Endothelial cell of umbilical vein (primary cell): ENCODE results near the gene CEP89. TPM values are rescaled to one million over a fixed set of nuclear protein-coding genes. Genes with fewer than 3 reads are reported as not detected.

Experiments
- BruUV-seq: library from RNA; stranded (reverse); fragments of 400-500 nt; replicated peaks from 2 replicates; lab custom pipeline; 2021; lab: Mats Ljungman, UMichigan
- CTCF ChIA-PET: fragments of 300-600, 350-600 bp; sonication (Branson Sonifier 250); formaldehyde crosslinking; loops from one replicate; lab custom pipeline; 2021; ENCODE audit warnings: antibody characterized with exemption, inconsistent platforms; lab: Charles Lee
- POLR2A ChIA-PET: fragments of 300-600, 350-600 bp; sonication (Branson Sonifier 250); formaldehyde crosslinking; loops from one replicate; lab custom pipeline; 2021; ENCODE audit warnings: antibody characterized with exemption, inconsistent platforms; lab: Charles Lee
- DNase-seq: peaks from one replicate; pipeline ENCODE4 v3.0.0-alpha.2; 2011; ENCODE audit warnings: low read depth, low spot score
- FAIRE-seq: peaks from 2 replicates; lab custom pipeline; 2011; peaks lifted over from hg19 to GRCh38; lab: Jason Lieb, UNC
- H2AFZ ChIP-seq: 2 replicates; pipeline ENCODE4 v1.6.0; 2012; ENCODE audit warnings: low read depth, low read length, control low read depth, inconsistent platforms
- H3K27ac ChIP-seq: 2 replicates; pipeline ENCODE4 v1.5.1; 2011; ENCODE audit warnings: low read depth, mild to moderate bottlenecking, control low read depth, low read length, moderate library complexity; ENCODE audit not compliant: insufficient read depth
- H3K27me3 ChIP-seq, 2 experiments: 2 replicates each; pipeline versions ENCODE4 v1.6.0 to v1.6.1; 2011; ENCODE audit warnings: low read length in 2 of 2, mixed read lengths in 1 of 2; ENCODE audit not compliant: control insufficient read depth in 2 of 2, insufficient read depth in 2 of 2
- H3K36me3 ChIP-seq, 2 experiments: 2 replicates in 1 of 2; 3 replicates in 1 of 2; pipeline ENCODE4 v1.5.1; 2011; ENCODE audit warnings: low read length in 2 of 2, mild to moderate bottlenecking in 1 of 2, moderate library complexity in 1 of 2; ENCODE audit not compliant: control insufficient read depth in 2 of 2, insufficient read depth in 2 of 2; ENCODE audit errors: extremely low read depth in 1 of 2
- H3K4me1 ChIP-seq: 3 replicates; pipeline ENCODE4 v1.5.1; 2011; ENCODE audit warnings: mild to moderate bottlenecking, low read length; ENCODE audit not compliant: control insufficient read depth, insufficient read depth; ENCODE audit errors: extremely low read depth
- H3K4me2 ChIP-seq: 2 replicates; pipeline ENCODE4 v1.6.1; 2011; ENCODE audit warnings: low read length, control low read depth, mixed read lengths; ENCODE audit not compliant: insufficient read depth
- H3K4me3 ChIP-seq, 3 experiments: fragments of 200-600 bp in 1 of 3; sonication (generic), shearing (Covaris generic) in 1 of 3; replicated peaks in 1 of 3; 2 replicates each; pipeline ENCODE4 v1.5.1; 2011 to 2016; ENCODE audit warnings: control low read depth in 3 of 3, low read length in 3 of 3, mild to moderate bottlenecking in 2 of 3, inconsistent platforms in 1 of 3, low read depth in 1 of 3, moderate library complexity in 1 of 3; ENCODE audit not compliant: insufficient read depth in 1 of 3
- H3K79me2 ChIP-seq: 2 replicates; pipeline ENCODE4 v1.6.0; 2012; ENCODE audit warnings: low read length, inconsistent platforms; ENCODE audit not compliant: control insufficient read depth, insufficient read depth
- H3K9ac ChIP-seq: replicated peaks from 2 replicates; pipeline ENCODE3; 2011; ENCODE audit warnings: low read length, control low read depth; ENCODE audit not compliant: insufficient read depth; ENCODE audit errors: extremely low read depth
- H3K9me1 ChIP-seq: replicated peaks from 3 replicates; pipeline ENCODE4 v1.6.0; 2011; ENCODE audit warnings: mild to moderate bottlenecking, low read length; ENCODE audit not compliant: control insufficient read depth, insufficient read depth; ENCODE audit errors: extremely low read depth
- H3K9me3 ChIP-seq: replicated peaks from 2 replicates; pipeline ENCODE4 v1.5.1; 2012; ENCODE audit warnings: low read length, inconsistent platforms; ENCODE audit not compliant: control insufficient read depth, insufficient read depth
- H4K20me1 ChIP-seq: replicated peaks from 2 replicates; pipeline ENCODE3; 2011; ENCODE audit warnings: mild to moderate bottlenecking, low read length; ENCODE audit not compliant: control insufficient read depth, insufficient read depth; ENCODE audit errors: extremely low read depth
- EZH2 ChIP-seq: IDR thresholded peaks from 2 replicates; pipeline ENCODE4 v1.6.1; 2012; ENCODE audit warnings: borderline replicate concordance, low read depth, mild to moderate bottlenecking, moderate library complexity, low read length, inconsistent platforms; ENCODE audit not compliant: severe bottlenecking
- FOS ChIP-seq: IDR thresholded peaks from 2 replicates; pipeline ENCODE4 v1.6.1; 2011; ENCODE audit warnings: mild to moderate bottlenecking, low read length, moderate library complexity, borderline replicate concordance; ENCODE audit not compliant: insufficient read depth
- GATA2 ChIP-seq: IDR thresholded peaks from 2 replicates; pipeline ENCODE4 v1.7.0; 2011; ENCODE audit warnings: low read depth, mild to moderate bottlenecking, moderate library complexity, mixed read lengths, low read length; ENCODE audit not compliant: insufficient read length, insufficient read depth
- JUN ChIP-seq: IDR thresholded peaks from 2 replicates; pipeline ENCODE4 v1.6.1; 2011; ENCODE audit warnings: borderline replicate concordance, low read depth; ENCODE audit not compliant: insufficient read length, insufficient read depth
- MYC ChIP-seq: IDR thresholded peaks from one replicate; pipeline ENCODE4 v1.6.1; 2011; ENCODE audit warnings: mild to moderate bottlenecking, low read depth, low read length
- POLR2A ChIP-seq: IDR thresholded peaks from 2 replicates; pipeline ENCODE4 v1.6.1; 2012; ENCODE audit warnings: low read depth, mild to moderate bottlenecking, control low read depth, low read length
- POLR2AphosphoS5 ChIP-seq: IDR thresholded peaks from 2 replicates; pipeline ENCODE4 v1.6.1; 2012; ENCODE audit warnings: low read depth, mild to moderate bottlenecking, control low read depth, low read length, moderate library complexity; ENCODE audit not compliant: insufficient read depth
- dilution Hi-C: fragments of 300-500 bp; cut with MboI; formaldehyde crosslinking; loops from one replicate; pipeline ENCODE4 v1.15.0; 2019; ENCODE audit warnings: low sequenced_read_pairs; ENCODE audit not compliant: extremely low pct_ligation_motif_present
- intact Hi-C: fragments of 100-400 bp; cut with micrococcal nuclease; formaldehyde crosslinking; loops from one replicate; pipeline ENCODE4 v1.10.0; 2022
- polyA plus RNA-seq, 4 experiments: library from polyadenylated mRNA; depleted of rRNA in 3 of 4; stranded (reverse) in 3 of 4; unstranded in 1 of 4; fragments of >200 nt; gene quantifications; 2 replicates each; pipeline versions ENCODE4 v1.2.1 to v1.2.3, GENCODE V29; 2011 to 2012; ENCODE audit warnings: missing spikeins in 1 of 4
- total RNA-seq: library from RNA; stranded (reverse); gene quantifications from 2 replicates; pipeline ENCODE4 v1.2.3, GENCODE V29; 2021
- TF ChIP-seq, protein P1 (sequence below), 2 donors: IDR thresholded peaks; 1 replicate in 1 of 2; 2 replicates in 1 of 2; pipeline ENCODE4 v1.5.1; 2011; ENCODE audit warnings: low read length in 2 of 2, mild to moderate bottlenecking in 2 of 2, moderate library complexity in 2 of 2, control low read depth in 1 of 2, inconsistent platforms in 1 of 2, low read depth in 1 of 2; ENCODE audit not compliant: insufficient read depth in 1 of 2; ENCODE audit errors: extremely low read depth in 1 of 2
- TF ChIP-seq, protein P2 (sequence below): IDR thresholded peaks from 2 replicates; pipeline ENCODE4 v1.6.1; 2011; ENCODE audit not compliant: insufficient read depth, insufficient read length

The CEP89 gene
- total and polyA plus RNA-seq, 2 donors (not counting 3 experiments of a cell fraction or from before 2014, with no cell fraction given) = 25.1 to 46.2 TPM

DNA sequence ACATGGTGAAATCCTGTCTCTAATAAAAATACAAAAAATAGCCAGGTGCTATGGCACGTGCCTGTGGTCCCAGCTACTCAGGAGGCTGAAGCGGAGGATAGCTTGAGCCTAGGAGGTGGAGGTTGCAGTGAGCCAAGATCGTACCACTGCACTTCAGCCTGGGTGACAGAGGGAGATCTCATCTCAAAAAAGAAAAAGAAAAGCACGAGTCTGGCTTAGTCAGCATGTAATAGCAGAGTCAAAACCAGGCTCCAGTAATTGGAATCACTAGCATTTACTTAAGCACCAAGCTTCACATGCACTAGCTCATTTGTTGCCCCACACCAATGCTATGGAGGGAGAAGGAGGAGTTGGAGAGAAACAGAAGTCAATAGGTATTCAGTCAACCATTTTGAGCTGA is 60.3 kb downstream of the CEP89 start:
- BruUV-seq = no TSS peak
- Histone ChIP-seq H3K9me1 (no peaks in the 10 kb centered on the region), H3K9ac (no peak overlapping the region), H3K4me1 (no peaks in the 10 kb centered on the region), H3K36me3 (peaks cover 0 to 7% of the 10 kb centered on the region in 2 experiments), H2AFZ (no peak overlapping the region), H3K79me2 (no peaks in the 10 kb centered on the region), H3K4me2 (no peak overlapping the region), H3K27me3 (no peaks in the 10 kb centered on the region), H3K27ac (no peak overlapping the region), H3K9me3 (no peaks in the 10 kb centered on the region), H4K20me1 (no peaks in the 10 kb centered on the region), H3K4me3 (no peak overlapping the region)
- TF ChIP-seq POLR2A = no peak
- no peak for TF ChIP-seq MYC
- TF ChIP-seq, protein P1, sequence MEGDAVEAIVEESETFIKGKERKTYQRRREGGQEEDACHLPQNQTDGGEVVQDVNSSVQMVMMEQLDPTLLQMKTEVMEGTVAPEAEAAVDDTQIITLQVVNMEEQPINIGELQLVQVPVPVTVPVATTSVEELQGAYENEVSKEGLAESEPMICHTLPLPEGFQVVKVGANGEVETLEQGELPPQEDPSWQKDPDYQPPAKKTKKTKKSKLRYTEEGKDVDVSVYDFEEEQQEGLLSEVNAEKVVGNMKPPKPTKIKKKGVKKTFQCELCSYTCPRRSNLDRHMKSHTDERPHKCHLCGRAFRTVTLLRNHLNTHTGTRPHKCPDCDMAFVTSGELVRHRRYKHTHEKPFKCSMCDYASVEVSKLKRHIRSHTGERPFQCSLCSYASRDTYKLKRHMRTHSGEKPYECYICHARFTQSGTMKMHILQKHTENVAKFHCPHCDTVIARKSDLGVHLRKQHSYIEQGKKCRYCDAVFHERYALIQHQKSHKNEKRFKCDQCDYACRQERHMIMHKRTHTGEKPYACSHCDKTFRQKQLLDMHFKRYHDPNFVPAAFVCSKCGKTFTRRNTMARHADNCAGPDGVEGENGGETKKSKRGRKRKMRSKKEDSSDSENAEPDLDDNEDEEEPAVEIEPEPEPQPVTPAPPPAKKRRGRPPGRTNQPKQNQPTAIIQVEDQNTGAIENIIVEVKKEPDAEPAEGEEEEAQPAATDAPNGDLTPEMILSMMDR (IDR thresholded peaks at IDR 0.05; ENCODE audit: extremely low read depth in 1 of 2, insufficient read depth in 1 of 2, low read depth in 1 of 2, low read length in 2 of 2) = no peak
- TF ChIP-seq FOS = no peak
- no peak for TF ChIP-seq EZH2
- TF ChIP-seq JUN = no peak
- TF ChIP-seq, protein P2, sequence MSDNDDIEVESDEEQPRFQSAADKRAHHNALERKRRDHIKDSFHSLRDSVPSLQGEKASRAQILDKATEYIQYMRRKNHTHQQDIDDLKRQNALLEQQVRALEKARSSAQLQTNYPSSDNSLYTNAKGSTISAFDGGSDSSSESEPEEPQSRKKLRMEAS = no peak
- no peak for TF ChIP-seq GATA2
- no peak for TF ChIP-seq POLR2AphosphoS5
- FAIRE-seq = no peak
- POLR2A ChIA-PET = no interaction called here
- intact Hi-C loops = no loop called here
- dilution Hi-C loops = no loop called here
- CTCF ChIA-PET = interaction anchor here (0.7 kb wide), 1 partner anchor 123 kb away, joined by 3 read pairs; no protein-coding TSS in a partner anchor
- DNase-seq = no peak
